Measurements from ENCODE around the gene ANKFN1. TPM values are rescaled to one million over a fixed set of nuclear protein-coding genes. Genes with fewer than 3 reads are reported as not detected.

ANKFN1 gene
- polyA plus RNA-seq, 1 donor from 2014 or later = not detected

GRCh38 chr17:56185491-56186221 lies 32.4 kb downstream of the ANKFN1 start:
- Mint-ChIP-seq H3K9me3 (peaks cover 0 to 7% (median 6%) of the 10 kb centered on the region in 3 donors), H3K4me3 (no peak overlapping the region), H3K36me3 (no peaks in the 10 kb centered on the region), H3K4me1 (no peaks in the 10 kb centered on the region), H3K27ac (no peak overlapping the region), H3K27me3 (no peaks in the 10 kb centered on the region)

- no peaks in the 10 kb centered on the region for H3K27me3 Mint-ChIP-seq
- no peak overlapping the region for H3K27ac Mint-ChIP-seq
- peaks cover 0 to 7% (median 6%) of the 10 kb centered on the region in 3 donors for H3K9me3 Mint-ChIP-seq
- no peaks in the 10 kb centered on the region for H3K4me1 Mint-ChIP-seq
- H3K36me3 Mint-ChIP-seq = no peaks in the 10 kb centered on the region
- no peak overlapping the region for H3K4me3 Mint-ChIP-seq
Observed at GRCh38 chr17:56186222-56186786, 33.0 kb downstream of the ANKFN1 start.

- H3K27ac Mint-ChIP-seq = no peak overlapping the region
- no peak overlapping the region for H3K4me3 Mint-ChIP-seq
- no peaks in the 10 kb centered on the region for H3K36me3 Mint-ChIP-seq
- H3K9me3 Mint-ChIP-seq = peaks cover 3 to 4% (median 3%) of the 10 kb centered on the region in 3 donors
- H3K27me3 Mint-ChIP-seq = no peaks in the 10 kb centered on the region
- H3K4me1 Mint-ChIP-seq = no peaks in the 10 kb centered on the region
Observed at GRCh38 chr17:56203430-56203829, 50.2 kb downstream of the ANKFN1 start.

- H3K36me3 Mint-ChIP-seq = no peaks in the 10 kb centered on the region
- no peak overlapping the region for H3K4me3 Mint-ChIP-seq
Observed at GRCh38 chr17:56206351-56206750, 53.1 kb downstream of the ANKFN1 start.

GRCh38 chr17:56213031-56213430 lies 59.8 kb downstream of the ANKFN1 start:
- no peaks in the 10 kb centered on the region for H3K4me1 Mint-ChIP-seq
- H3K27me3 Mint-ChIP-seq = no peaks in the 10 kb centered on the region
- H3K27ac Mint-ChIP-seq = no peak overlapping the region
- H3K4me3 Mint-ChIP-seq = no peak overlapping the region
- peaks cover 3 to 14% (median 6%) of the 10 kb centered on the region in 3 donors for H3K9me3 Mint-ChIP-seq
- H3K36me3 Mint-ChIP-seq = no peaks in the 10 kb centered on the region

More at GRCh38 chr17:56206351-56206750, 53.1 kb downstream of the ANKFN1 start:
- Mint-ChIP-seq H3K27me3 (no peaks in the 10 kb centered on the region), H3K9me3 (peaks cover 6 to 7% (median 7%) of the 10 kb centered on the region in 3 donors), H3K4me1 (no peaks in the 10 kb centered on the region), H3K27ac (no peak overlapping the region)

GRCh38 chr17:56217921-56218320 lies 64.6 kb downstream of the ANKFN1 start:
- Mint-ChIP-seq H3K36me3 (no peaks in the 10 kb centered on the region), H3K4me3 (no peak overlapping the region), H3K27me3 (no peaks in the 10 kb centered on the region), H3K27ac (no peak overlapping the region), H3K9me3 (peaks cover 0 to 2% (median 2%) of the 10 kb centered on the region in 3 donors), H3K4me1 (no peaks in the 10 kb centered on the region)

- H3K4me1 Mint-ChIP-seq = no peaks in the 10 kb centered on the region
- peak overlapping the region in 1 of 3 donors; percentile 1 for H3K27ac Mint-ChIP-seq
- no peaks in the 10 kb centered on the region for H3K27me3 Mint-ChIP-seq
- H3K4me3 Mint-ChIP-seq = no peak overlapping the region
- peaks cover 0 to 2% (median 0%) of the 10 kb centered on the region in 3 donors for H3K9me3 Mint-ChIP-seq
- H3K36me3 Mint-ChIP-seq = no peaks in the 10 kb centered on the region
Observed at GRCh38 chr17:56222255-56222654, 69.0 kb downstream of the ANKFN1 start.

GRCh38 chr17:56230660-56231059 lies 77.4 kb downstream of the ANKFN1 start:
- no peak overlapping the region for H3K4me3 Mint-ChIP-seq
- peaks cover 0 to 8% (median 0%) of the 10 kb centered on the region in 3 donors for H3K9me3 Mint-ChIP-seq
- no peaks in the 10 kb centered on the region for H3K27me3 Mint-ChIP-seq
- H3K4me1 Mint-ChIP-seq = no peaks in the 10 kb centered on the region
- H3K36me3 Mint-ChIP-seq = no peaks in the 10 kb centered on the region
- no peak overlapping the region for H3K27ac Mint-ChIP-seq

- Mint-ChIP-seq H3K4me1 (no peaks in the 10 kb centered on the region), H3K4me3 (no peak overlapping the region), H3K27me3 (no peaks in the 10 kb centered on the region), H3K27ac (no peak overlapping the region), H3K36me3 (no peaks in the 10 kb centered on the region), H3K9me3 (peaks cover 0 to 8% (median 0%) of the 10 kb centered on the region in 3 donors)
Observed at GRCh38 chr17:56231252-56231651, 78.0 kb downstream of the ANKFN1 start.

GRCh38 chr17:56231693-56232092 lies 78.4 kb downstream of the ANKFN1 start:
- no peak overlapping the region for H3K27ac Mint-ChIP-seq
- H3K4me3 Mint-ChIP-seq = no peak overlapping the region
- no peaks in the 10 kb centered on the region for H3K36me3 Mint-ChIP-seq
- H3K27me3 Mint-ChIP-seq = no peaks in the 10 kb centered on the region
- peaks cover 0 to 8% (median 0%) of the 10 kb centered on the region in 3 donors for H3K9me3 Mint-ChIP-seq
- H3K4me1 Mint-ChIP-seq = no peaks in the 10 kb centered on the region

GRCh38 chr17:56244268-56244890 lies 91.1 kb downstream of the ANKFN1 start:
- Mint-ChIP-seq H3K27me3 (peaks cover 2% of the 10 kb centered on the region), H3K4me3 (no peak overlapping the region), H3K9me3 (no peaks in the 10 kb centered on the region), H3K27ac (no peak overlapping the region), H3K4me1 (no peaks in the 10 kb centered on the region), H3K36me3 (no peaks in the 10 kb centered on the region)

GRCh38 chr17:56247816-56248215 lies 94.5 kb downstream of the ANKFN1 start:
- no peaks in the 10 kb centered on the region for H3K9me3 Mint-ChIP-seq
- H3K4me1 Mint-ChIP-seq = no peaks in the 10 kb centered on the region
- H3K27me3 Mint-ChIP-seq = peaks cover 2% of the 10 kb centered on the region
- no peak overlapping the region for H3K4me3 Mint-ChIP-seq
- H3K36me3 Mint-ChIP-seq = no peaks in the 10 kb centered on the region
- H3K27ac Mint-ChIP-seq = no peak overlapping the region

GRCh38 chr17:56257075-56257474 lies 103.8 kb downstream of the ANKFN1 start:
- H3K4me3 Mint-ChIP-seq = no peak overlapping the region
- no peak overlapping the region for H3K27ac Mint-ChIP-seq
- no peaks in the 10 kb centered on the region for H3K9me3 Mint-ChIP-seq
- no peaks in the 10 kb centered on the region for H3K27me3 Mint-ChIP-seq
- no peaks in the 10 kb centered on the region for H3K4me1 Mint-ChIP-seq
- H3K36me3 Mint-ChIP-seq = no peaks in the 10 kb centered on the region

GRCh38 chr17:56260376-56261002 lies 107.2 kb downstream of the ANKFN1 start:
- H3K36me3 Mint-ChIP-seq = no peaks in the 10 kb centered on the region
- no peak overlapping the region for H3K4me3 Mint-ChIP-seq
- no peaks in the 10 kb centered on the region for H3K27me3 Mint-ChIP-seq
- peaks cover 0 to 2% (median 0%) of the 10 kb centered on the region in 3 donors for H3K9me3 Mint-ChIP-seq
- no peak overlapping the region for H3K27ac Mint-ChIP-seq
- H3K4me1 Mint-ChIP-seq = no peaks in the 10 kb centered on the region

- H3K27me3 Mint-ChIP-seq = no peaks in the 10 kb centered on the region
- no peak overlapping the region for H3K4me3 Mint-ChIP-seq
- H3K4me1 Mint-ChIP-seq = no peaks in the 10 kb centered on the region
- peaks cover 0 to 2% (median 0%) of the 10 kb centered on the region in 3 donors for H3K9me3 Mint-ChIP-seq
- H3K27ac Mint-ChIP-seq = no peak overlapping the region
- H3K36me3 Mint-ChIP-seq = no peaks in the 10 kb centered on the region
Observed at GRCh38 chr17:56262803-56263202, 109.5 kb downstream of the ANKFN1 start.
